IMR-90 (cell line): ENCODE data around the gene SLC48A1. TPM values are rescaled to one million over a fixed set of nuclear protein-coding genes. Genes with fewer than 3 reads are reported as not detected.

Experiments used
- ATAC-seq: fragments of 200-7000 bp; cut with Tn5 transposase; 2 replicates; pipeline ENCODE4 v1.9.1; 2020; ENCODE audit warnings: low read depth, mild to moderate bottlenecking, moderate library complexity
- BruUV-seq: library from RNA; stranded (reverse); fragments of 400-500 nt; replicated peaks from 2 replicates; lab custom pipeline; 2021; lab: Mats Ljungman, UMichigan
- CTCF ChIA-PET: fragments of 300-600 bp; formaldehyde crosslinking; extraction: SDS; loops from one replicate; lab custom pipeline; 2021; ENCODE audit warnings: antibody characterized with exemption; lab: Yijun Ruan, JAX
- POLR2A ChIA-PET: fragments of 300-600 bp; sonication (Branson Sonifier 250); formaldehyde crosslinking; loops from one replicate; lab custom pipeline; 2022; ENCODE audit warnings: antibody characterized with exemption; ENCODE audit not compliant: unreplicated experiment; lab: Charles Lee
- DNase-seq: peaks from one replicate; pipeline ENCODE4 v3.0.0; 2013
- H2AFZ ChIP-seq: replicated peaks from 2 replicates; pipeline ENCODE3; 2013; ENCODE audit warnings: low read length, mild to moderate bottlenecking; ENCODE audit not compliant: poor library complexity
- H2AK5ac ChIP-seq: 2 replicates; pipeline ENCODE4 v1.6.1; 2013; ENCODE audit warnings: low read depth, low read length, inconsistent platforms
- H2AK9ac ChIP-seq: replicated peaks from 2 replicates; pipeline ENCODE3; 2013; ENCODE audit warnings: mild to moderate bottlenecking, low read depth, low read length, moderate library complexity; ENCODE audit not compliant: poor library complexity
- H2BK120ac ChIP-seq: 2 replicates; pipeline ENCODE4 v1.6.1; 2013; ENCODE audit warnings: low read depth, low read length, inconsistent platforms
- H2BK15ac ChIP-seq: 3 replicates; pipeline ENCODE4 v1.6.1; 2013; ENCODE audit warnings: low read depth, low read length, inconsistent platforms
- H2BK20ac ChIP-seq: 2 replicates; pipeline ENCODE4 v1.6.1; 2013; ENCODE audit warnings: low read depth, mild to moderate bottlenecking, inconsistent platforms, low read length, moderate library complexity
- H2BK5ac ChIP-seq: 2 replicates; pipeline ENCODE4 v1.6.1; 2013; ENCODE audit warnings: mild to moderate bottlenecking, low read depth, low read length, inconsistent platforms; ENCODE audit not compliant: poor library complexity, severe bottlenecking
- H3K14ac ChIP-seq: replicated peaks from 2 replicates; pipeline ENCODE4 v1.6.1; 2013; ENCODE audit warnings: low read depth, low read length, inconsistent platforms
- H3K18ac ChIP-seq: 2 replicates; pipeline ENCODE4 v1.6.1; 2013; ENCODE audit warnings: low read depth, low read length, control low read depth
- H3K23ac ChIP-seq: 2 replicates; pipeline ENCODE4 v1.6.1; 2013; ENCODE audit warnings: low read depth, low read length, inconsistent platforms
- H3K27ac ChIP-seq: 2 replicates; pipeline ENCODE4 v1.5.1; 2013; ENCODE audit warnings: mild to moderate bottlenecking, control low read depth, low read length; ENCODE audit not compliant: insufficient read depth
- H3K27me3 ChIP-seq: 2 replicates; pipeline ENCODE4 v1.6.1; 2013; ENCODE audit warnings: low read length; ENCODE audit not compliant: control insufficient read depth, insufficient read depth
- H3K36me3 ChIP-seq: 2 replicates; pipeline ENCODE4 v1.6.1; 2013; ENCODE audit warnings: low read length, mixed read lengths; ENCODE audit not compliant: control insufficient read depth, insufficient read depth
- H3K4ac ChIP-seq: 2 replicates; pipeline ENCODE4 v1.6.1; 2013; ENCODE audit warnings: low read depth, low read length, inconsistent platforms
- H3K4me1 ChIP-seq: 2 replicates; pipeline ENCODE4 v1.6.1; 2013; ENCODE audit warnings: low read length, mixed read lengths; ENCODE audit not compliant: control insufficient read depth, insufficient read depth
- H3K4me2 ChIP-seq: 2 replicates; pipeline ENCODE4 v1.6.1; 2013; ENCODE audit warnings: low read depth, mild to moderate bottlenecking, control low read depth, low read length, moderate library complexity
- H3K4me3 ChIP-seq: 2 replicates; pipeline ENCODE4 v1.5.1; 2013; ENCODE audit warnings: low read depth, mild to moderate bottlenecking, control low read depth, low read length, moderate library complexity; ENCODE audit not compliant: insufficient read depth
- H3K56ac ChIP-seq: 2 replicates; pipeline ENCODE4 v1.6.1; 2013; ENCODE audit warnings: low read length, inconsistent platforms; ENCODE audit not compliant: insufficient read depth; ENCODE audit errors: extremely low read depth
- H3K79me1 ChIP-seq, 2 experiments: 2 replicates each; pipeline ENCODE4 v1.6.1; 2013; ENCODE audit warnings: low read length in 2 of 2, inconsistent platforms in 1 of 2, low read depth in 1 of 2
- H3K9ac ChIP-seq: 2 replicates; pipeline ENCODE4 v1.6.1; 2013; ENCODE audit warnings: low read depth, low read length, control low read depth
- H3K9me1 ChIP-seq: 2 replicates; pipeline ENCODE4 v1.6.1; 2013; ENCODE audit warnings: low read length, inconsistent platforms; ENCODE audit not compliant: insufficient read depth
- H3K9me3 ChIP-seq: 2 replicates; pipeline ENCODE4 v1.6.1; 2013; ENCODE audit warnings: low read length; ENCODE audit not compliant: control insufficient read depth, insufficient read depth
- H4K20me1 ChIP-seq: 2 replicates; pipeline ENCODE4 v1.6.1; 2013; ENCODE audit warnings: low read length, inconsistent platforms; ENCODE audit not compliant: insufficient read depth
- H4K5ac ChIP-seq: 2 replicates; pipeline ENCODE4 v1.6.1; 2013; ENCODE audit warnings: mild to moderate bottlenecking, low read depth, low read length, control low read depth
- H4K8ac ChIP-seq, 2 experiments: 2 replicates each; pipeline ENCODE4 v1.6.1; 2013; ENCODE audit warnings: low read depth in 2 of 2, low read length in 2 of 2, control low read depth in 1 of 2, inconsistent platforms in 1 of 2
- H4K91ac ChIP-seq: 2 replicates; pipeline ENCODE4 v1.6.1; 2013; ENCODE audit warnings: low read depth, low read length, inconsistent platforms; ENCODE audit not compliant: insufficient read depth
- BHLHE40 ChIP-seq: fragments of 150-350 bp; IDR thresholded peaks from 2 replicates; pipeline ENCODE4 v1.6.1; 2016; ENCODE audit warnings: mild to moderate bottlenecking, low read depth, low read length
- CEBPB ChIP-seq: IDR thresholded peaks from 2 replicates; pipeline ENCODE4 v1.6.1; 2012; ENCODE audit warnings: low read depth, low read length, improper control_type of control experiment
- FOS ChIP-seq: fragments of 150-350 bp; IDR thresholded peaks from 2 replicates; pipeline ENCODE4 v1.6.1; 2016; ENCODE audit warnings: low read depth, low read length
- MAZ ChIP-seq: IDR thresholded peaks from 2 replicates; pipeline ENCODE4 v1.6.1; 2012; ENCODE audit warnings: low read depth, mild to moderate bottlenecking, low read length, improper control_type of control experiment, moderate library complexity, borderline replicate concordance
- MXI1 ChIP-seq: IDR thresholded peaks from 2 replicates; pipeline ENCODE4 v1.6.1; 2012; ENCODE audit warnings: low read depth, mild to moderate bottlenecking, low read length, moderate library complexity, borderline replicate concordance
- RAD21 ChIP-seq: IDR thresholded peaks from 2 replicates; pipeline ENCODE4 v1.6.1; 2012; ENCODE audit warnings: low read length, improper control_type of control experiment
- RCOR1 ChIP-seq: IDR thresholded peaks from 2 replicates; pipeline ENCODE4 v1.6.1; 2012; ENCODE audit warnings: mild to moderate bottlenecking, low read length, improper control_type of control experiment; ENCODE audit not compliant: insufficient replicate concordance
- SMC3 ChIP-seq: fragments of 150-350 bp; IDR thresholded peaks from 2 replicates; pipeline ENCODE4 v1.6.1; 2016; ENCODE audit warnings: low read depth, mild to moderate bottlenecking, antibody characterized with exemption, low read length, moderate library complexity
- WGBS, 2 experiments: methylation state at CpG; one replicate each; pipeline versions ENCODE4 v1.1.5 to v1.1.7; 2013; ENCODE audit warnings: missing lambda C conversion rate in 2 of 2; ENCODE audit not compliant: insufficient read length in 1 of 2; ENCODE audit errors: extremely low coverage in 2 of 2; 5-methylcytosine and 5-hydroxymethylcytosine counted together
- dilution Hi-C: fragments of 300-500 bp; cut with HindIII; formaldehyde crosslinking; loops from one replicate; pipeline ENCODE4 v1.14.3; 2018; ENCODE audit warnings: low sequenced_read_pairs; ENCODE audit not compliant: unreplicated experiment
- in situ Hi-C: fragments of 300-500 bp; cut with MboI; formaldehyde crosslinking; loops from 3 replicates; pipeline ENCODE4 v1.14.3; 2019; ENCODE audit warnings: low sequenced_read_pairs, inconsistent platforms, mixed read lengths
- intact Hi-C: fragments of 100-400 bp; cut with micrococcal nuclease; formaldehyde crosslinking; loops from 2 replicates; pipeline ENCODE4 v1.10.0; 2022
- polyA plus RNA-seq, 3 experiments: library from polyadenylated mRNA; depleted of rRNA; stranded (reverse); fragments of >200 nt; gene quantifications; 2 replicates each; pipeline ENCODE4 v1.2.3, GENCODE V29; 2012; ENCODE audit warnings: low replicate concordance in 1 of 3
- total RNA-seq: library from RNA; depleted of rRNA; stranded (reverse); fragments of >200 nt; gene quantifications from 2 replicates; pipeline ENCODE4 v1.2.3, GENCODE V29; 2012

Gene SLC48A1
- total and polyA plus RNA-seq, 2 of the 4 experiments (the other 2 are of a cell fraction): 4.8 to 5.9 TPM

DNA sequence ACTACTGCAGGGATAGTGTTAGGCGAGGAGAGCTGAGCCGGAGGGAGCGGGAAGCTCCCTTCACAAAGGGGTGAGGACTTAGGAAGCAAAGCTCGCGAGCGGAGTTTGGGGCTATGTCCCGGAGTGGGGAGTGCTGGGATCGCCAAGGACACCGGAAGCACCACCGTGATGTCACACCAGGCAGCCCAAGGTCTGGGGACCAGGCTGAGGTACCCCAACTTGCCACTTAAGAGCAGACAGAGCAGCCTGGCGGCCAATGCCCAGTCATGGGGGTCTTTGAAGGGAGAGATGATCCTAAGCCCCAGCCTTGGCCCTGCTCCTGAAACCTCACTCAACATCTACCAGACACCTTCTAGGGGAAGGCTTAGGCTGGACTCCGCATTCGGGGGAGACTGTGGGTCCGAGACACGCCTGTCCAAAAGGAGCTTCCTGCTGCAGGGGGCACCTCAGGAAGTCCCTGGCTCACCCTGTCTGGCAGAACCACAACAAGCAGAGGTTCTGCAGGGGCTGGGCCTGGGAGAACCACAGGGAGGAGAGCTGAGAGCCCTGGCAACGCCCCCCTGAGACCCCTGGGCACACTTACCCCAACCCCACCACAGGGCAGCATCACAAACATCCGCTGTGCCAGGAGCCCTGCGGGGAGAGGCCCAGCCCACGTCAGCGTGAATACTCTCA is 17.8 kb downstream of the SLC48A1 start:
- dilution Hi-C loops: no loop called here
- H3K27me3 ChIP-seq: no peaks in the 10 kb centered on the region
- H3K23ac ChIP-seq: no peak overlapping the region
- no peaks in the 10 kb centered on the region for H3K9me3 ChIP-seq
- H3K27ac ChIP-seq: no peak overlapping the region
- no peak overlapping the region for H3K4me3 ChIP-seq
- H2BK15ac ChIP-seq: no peak overlapping the region
- H4K8ac ChIP-seq: no peak overlapping the region
- ATAC-seq: no peak
- intact Hi-C loops: no loop called here
- no TSS peak for BruUV-seq
- ChIA-PET POLR2A (no interaction called here), CTCF (interaction anchor here (1.0 kb wide), 1 partner anchor 17 kb away, joined by 4 read pairs; no protein-coding TSS in a partner anchor)
- no peaks in the 10 kb centered on the region for H3K9me1 ChIP-seq
- H3K9ac ChIP-seq: no peak overlapping the region
- in situ Hi-C loops: no loop called here
- H2AFZ ChIP-seq: no peak overlapping the region
- WGBS, 2 experiments: 95% methylated on average over 8 of the region's 20 CpGs; no CpG with 5 or more reads in 1 of the 2 experiments
- H3K18ac ChIP-seq: no peak overlapping the region
- H3K14ac ChIP-seq: no peak overlapping the region
- no peak overlapping the region for H4K91ac ChIP-seq
- peaks cover 0 to 36% of the 10 kb centered on the region in 2 experiments for H3K79me1 ChIP-seq
- H3K4me1 ChIP-seq: no peaks in the 10 kb centered on the region
- H3K56ac ChIP-seq: no peak overlapping the region
- TF ChIP-seq CEBPB (no peak), MAZ (no peak), RAD21 (no peak), SMC3 (no peak), MXI1 (no peak), FOS (no peak), RCOR1 (no peak), BHLHE40 (no peak)
- H3K4me2 ChIP-seq: no peak overlapping the region
- no peak overlapping the region for H2BK5ac ChIP-seq
- no peak for DNase-seq
- H4K5ac ChIP-seq: no peak overlapping the region
- H4K20me1 ChIP-seq: peaks cover 15% of the 10 kb centered on the region; the same call in 1 of the 2 replicates
- H2AK5ac ChIP-seq: no peak overlapping the region
- no peak overlapping the region for H2AK9ac ChIP-seq
- H2BK20ac ChIP-seq: no peak overlapping the region
- H3K36me3 ChIP-seq: peaks cover 87% of the 10 kb centered on the region
- no peak overlapping the region for H2BK120ac ChIP-seq
- no peak overlapping the region for H3K4ac ChIP-seq
